ENCODE results near the gene GMEB2.

The GMEB2 gene

DNA sequence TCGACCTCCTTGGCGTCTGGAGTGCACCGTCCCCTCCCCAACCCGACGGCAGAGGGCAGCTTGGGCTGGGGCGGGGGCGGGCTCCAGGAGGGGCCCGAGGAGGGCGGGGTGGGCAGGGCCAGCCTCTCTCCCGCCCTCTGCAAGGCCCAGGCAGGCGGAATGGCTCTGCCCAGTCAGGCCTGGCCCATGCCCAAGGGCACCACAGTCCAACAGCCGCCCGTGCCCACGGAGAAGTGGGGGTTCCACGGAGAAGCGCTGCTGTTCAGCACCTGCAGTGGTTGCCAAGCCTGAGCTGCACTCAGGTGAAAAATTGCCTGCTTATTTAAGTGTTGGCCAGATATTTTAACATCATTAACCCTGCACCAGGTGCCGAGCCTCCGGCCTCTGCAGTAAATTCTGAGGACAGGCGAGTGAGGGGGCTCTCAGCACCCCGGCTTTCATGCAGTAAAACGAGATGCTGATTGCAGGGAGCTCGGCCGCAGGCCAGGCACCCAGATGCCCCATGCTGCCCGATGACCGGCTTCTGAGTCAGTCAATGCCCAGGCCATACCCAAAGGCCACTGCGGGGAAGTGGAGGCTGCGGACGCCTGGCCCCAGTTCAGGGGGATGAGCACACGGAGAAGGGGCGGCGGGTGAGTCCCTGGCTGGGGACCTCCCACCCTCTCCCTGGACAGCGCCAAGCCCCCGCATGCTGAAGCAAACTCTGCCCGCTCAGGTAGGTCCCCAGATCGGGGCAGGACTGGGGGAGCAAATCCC is 79.0 kb downstream of the GMEB2 start, which contains the start of gene SRMS:
TSS of gene SRMS (minus strand) at position 25 of the 756 bp plus-strand sequence. CDS start 286 bp downstream, outside the sequence.
- DNase-seq (ENCODE audit: low read depth in 2 of 2, low spot score in 1 of 2): no peak

GRCh38 chr20:63546956-63547724 is 79.8 kb downstream of the GMEB2 start:
- no peak for DNase-seq (ENCODE audit: low read depth in 2 of 2, low spot score in 1 of 2)

- no peak for DNase-seq (ENCODE audit: low read depth in 2 of 2, low spot score in 1 of 2)
Observed at GRCh38 chr20:63546256-63546955, 80.5 kb downstream of the GMEB2 start.

- no peak for DNase-seq (ENCODE audit: low read depth in 2 of 2, low spot score in 1 of 2)
Observed at GRCh38 chr20:63545814-63546213, 81.1 kb downstream of the GMEB2 start.

- DNase-seq (ENCODE audit: low read depth in 2 of 2, low spot score in 1 of 2): no peak
Observed at GRCh38 chr20:63544958-63545516, 81.9 kb downstream of the GMEB2 start.

DNA sequence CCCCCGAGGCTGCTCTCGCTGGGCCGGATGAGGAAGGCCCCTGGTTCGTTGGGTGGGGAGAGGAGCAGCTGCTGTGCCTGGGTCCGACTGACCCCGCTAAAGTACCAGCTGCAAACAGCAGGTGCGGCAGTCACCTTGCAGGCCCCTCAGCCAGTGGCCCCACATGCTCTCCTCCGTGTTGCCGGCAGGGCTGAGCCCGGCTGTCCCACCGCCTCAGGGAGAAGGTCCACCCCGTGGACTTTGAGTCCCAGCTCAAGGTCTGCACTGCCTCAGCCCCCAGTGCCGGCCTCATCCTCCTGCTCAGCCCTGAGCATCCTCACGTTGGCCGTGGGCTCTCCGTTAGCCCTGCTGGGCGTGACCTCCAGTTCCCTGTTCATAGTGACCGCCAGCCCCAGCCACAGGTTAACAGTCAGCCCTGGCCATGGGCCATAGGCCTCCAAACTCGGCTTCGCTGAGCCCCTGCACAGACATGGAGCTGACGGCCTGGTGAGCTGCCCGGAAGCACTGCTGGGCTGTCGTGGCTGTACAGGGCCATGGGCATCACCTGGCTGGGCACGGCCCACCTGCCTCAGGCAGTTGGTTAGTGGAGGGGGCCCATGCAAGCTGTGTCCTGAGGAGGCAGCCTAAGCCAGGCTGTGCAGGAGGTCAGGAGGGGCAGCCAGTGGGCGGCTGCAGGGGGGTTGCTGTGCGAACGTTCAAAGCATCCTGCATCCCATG is 82.5 kb downstream of the GMEB2 start:
- no peak for DNase-seq (ENCODE audit: low read depth in 2 of 2, low spot score in 1 of 2)

DNA sequence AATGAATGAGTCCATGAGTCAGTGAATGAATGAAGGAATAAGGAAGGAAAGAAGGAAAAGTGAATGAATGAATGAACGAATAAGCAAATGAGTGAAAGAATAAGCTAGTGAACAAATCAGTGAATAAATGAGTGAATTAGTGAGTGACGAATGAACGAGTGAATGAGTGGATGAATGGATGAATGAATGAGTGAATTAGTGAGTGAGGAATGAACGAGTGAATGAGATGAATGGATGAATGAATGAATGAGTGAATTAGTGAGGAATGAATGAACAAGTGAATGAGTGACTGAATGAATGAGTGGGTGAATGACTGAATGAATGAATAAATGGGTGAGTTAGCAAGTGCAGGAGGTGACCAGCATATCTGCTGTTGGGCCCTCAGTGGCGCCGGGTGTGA is 83.2 kb downstream of the GMEB2 start:
- DNase-seq (ENCODE audit: low read depth in 2 of 2, low spot score in 1 of 2): no peak

DNA sequence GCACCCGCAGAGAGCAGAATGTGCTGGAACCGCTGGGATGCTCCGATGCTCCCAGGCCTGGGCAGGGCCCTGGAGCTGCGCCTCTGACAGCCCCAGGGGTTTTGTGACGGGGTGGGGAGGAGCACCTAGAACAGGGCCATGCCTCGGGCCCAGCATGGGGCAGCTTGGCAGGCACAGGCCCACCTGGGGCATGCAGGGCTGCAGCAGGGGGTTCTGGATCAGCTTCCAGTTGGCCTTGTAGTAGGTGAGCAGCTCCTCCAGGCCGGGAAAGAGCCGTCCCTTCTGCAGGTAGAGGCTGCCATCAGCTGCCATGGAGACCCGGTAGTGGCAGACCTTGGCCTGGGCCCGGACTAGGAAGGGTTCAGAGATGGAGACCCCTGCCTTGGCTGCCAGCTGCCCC is 83.8 kb downstream of the GMEB2 start:
- no peak for DNase-seq (ENCODE audit: low read depth in 2 of 2, low spot score in 1 of 2)

GRCh38 chr20:63542696-63543095 is 84.2 kb downstream of the GMEB2 start:
- no peak for DNase-seq (ENCODE audit: low read depth in 2 of 2, low spot score in 1 of 2)

DNA sequence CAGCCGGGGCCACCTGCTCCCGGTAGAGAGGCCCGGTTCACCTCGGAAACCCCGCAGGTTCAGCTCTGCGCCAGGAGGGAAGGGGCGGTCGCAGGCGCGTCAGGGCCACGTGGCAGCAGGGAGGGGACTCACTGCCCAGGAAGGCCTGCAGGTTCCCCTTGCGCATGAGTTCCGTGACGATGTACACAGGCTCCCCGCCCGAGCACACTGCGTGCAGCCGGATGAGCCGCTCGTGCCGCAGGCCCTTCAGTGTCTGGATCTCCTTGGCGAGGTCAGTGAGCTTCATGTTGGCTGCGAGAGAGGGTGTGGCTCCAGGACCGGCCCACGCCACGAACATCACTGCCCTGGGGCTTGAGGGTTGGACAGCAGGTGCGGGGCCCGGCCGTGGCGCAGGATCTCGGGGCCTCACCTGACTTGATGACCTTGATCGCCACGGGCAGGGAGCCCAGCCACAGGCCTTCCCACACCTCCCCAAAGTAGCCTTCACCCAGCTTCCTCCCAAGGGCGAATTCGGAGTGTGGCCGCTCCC is 84.8 kb downstream of the GMEB2 start:
- DNase-seq (ENCODE audit: low read depth in 2 of 2, low spot score in 1 of 2): no peak

DNA sequence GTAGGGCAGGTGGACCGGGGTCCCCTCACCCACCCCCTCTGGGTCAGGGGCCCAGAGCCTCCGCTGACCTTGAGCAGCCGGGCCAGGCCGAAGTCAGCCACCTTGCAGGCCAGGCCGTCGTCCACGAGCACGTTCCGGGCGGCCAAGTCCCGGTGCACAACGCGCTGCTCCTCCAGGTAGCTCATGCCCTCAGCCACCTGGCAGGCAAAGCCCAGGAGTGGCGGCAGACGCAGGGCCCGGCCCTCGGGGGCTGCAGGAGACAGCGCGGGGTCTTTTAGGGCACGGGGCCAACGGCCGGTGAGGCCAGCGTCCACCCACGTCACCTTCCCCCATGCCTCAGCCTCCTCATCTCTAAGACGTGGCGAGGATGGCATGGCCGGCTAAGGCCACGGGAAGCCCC is 85.5 kb downstream of the GMEB2 start:
- no peak for DNase-seq (ENCODE audit: low read depth in 2 of 2, low spot score in 1 of 2)

DNA sequence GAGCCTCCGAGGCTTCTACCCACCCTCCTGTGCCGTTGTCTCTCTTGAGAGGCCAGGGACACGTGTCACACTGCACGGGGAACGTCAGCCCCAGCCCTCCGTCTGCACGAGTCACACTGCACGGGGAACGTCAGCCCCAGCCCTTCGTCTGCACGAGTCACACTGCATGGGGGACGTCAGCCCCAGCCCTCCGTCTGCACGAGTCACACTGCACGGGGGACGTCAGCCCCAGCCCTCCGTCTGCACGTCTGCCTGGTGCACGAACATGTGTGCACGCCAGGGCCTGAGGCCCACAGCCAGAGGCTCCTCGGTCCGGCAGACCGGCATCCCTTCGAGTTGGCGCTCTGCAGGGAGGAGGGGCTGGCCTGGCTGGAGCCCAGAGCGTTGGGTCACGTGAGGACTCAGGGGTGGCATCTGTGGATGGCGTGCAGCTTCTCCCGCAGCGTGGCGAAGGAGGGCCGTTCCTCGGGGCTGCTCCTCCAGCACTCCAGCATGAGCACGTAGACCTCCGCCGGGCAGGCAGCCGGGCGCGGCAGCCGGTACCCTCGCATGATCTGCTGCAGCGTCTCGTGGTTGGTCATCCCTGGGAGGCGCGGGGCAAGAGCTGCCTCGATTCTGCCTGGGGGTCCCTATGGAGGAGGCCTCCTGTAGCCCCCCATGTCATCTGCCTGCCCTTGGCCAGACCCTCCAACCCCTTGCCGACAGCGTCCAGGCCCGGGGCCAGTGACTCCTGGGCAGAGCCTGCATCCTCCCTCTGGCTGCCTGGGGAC is 86.3 kb downstream of the GMEB2 start:
- DNase-seq (ENCODE audit: low read depth in 2 of 2, low spot score in 1 of 2): no peak

GRCh38 chr20:63539441-63540370 is 87.2 kb downstream of the GMEB2 start:
- DNase-seq (ENCODE audit: low read depth in 2 of 2, low spot score in 1 of 2): no peak

GRCh38 chr20:63539092-63539430 is 87.8 kb downstream of the GMEB2 start:
- DNase-seq (ENCODE audit: low read depth in 2 of 2, low spot score in 1 of 2): no peak

DNA sequence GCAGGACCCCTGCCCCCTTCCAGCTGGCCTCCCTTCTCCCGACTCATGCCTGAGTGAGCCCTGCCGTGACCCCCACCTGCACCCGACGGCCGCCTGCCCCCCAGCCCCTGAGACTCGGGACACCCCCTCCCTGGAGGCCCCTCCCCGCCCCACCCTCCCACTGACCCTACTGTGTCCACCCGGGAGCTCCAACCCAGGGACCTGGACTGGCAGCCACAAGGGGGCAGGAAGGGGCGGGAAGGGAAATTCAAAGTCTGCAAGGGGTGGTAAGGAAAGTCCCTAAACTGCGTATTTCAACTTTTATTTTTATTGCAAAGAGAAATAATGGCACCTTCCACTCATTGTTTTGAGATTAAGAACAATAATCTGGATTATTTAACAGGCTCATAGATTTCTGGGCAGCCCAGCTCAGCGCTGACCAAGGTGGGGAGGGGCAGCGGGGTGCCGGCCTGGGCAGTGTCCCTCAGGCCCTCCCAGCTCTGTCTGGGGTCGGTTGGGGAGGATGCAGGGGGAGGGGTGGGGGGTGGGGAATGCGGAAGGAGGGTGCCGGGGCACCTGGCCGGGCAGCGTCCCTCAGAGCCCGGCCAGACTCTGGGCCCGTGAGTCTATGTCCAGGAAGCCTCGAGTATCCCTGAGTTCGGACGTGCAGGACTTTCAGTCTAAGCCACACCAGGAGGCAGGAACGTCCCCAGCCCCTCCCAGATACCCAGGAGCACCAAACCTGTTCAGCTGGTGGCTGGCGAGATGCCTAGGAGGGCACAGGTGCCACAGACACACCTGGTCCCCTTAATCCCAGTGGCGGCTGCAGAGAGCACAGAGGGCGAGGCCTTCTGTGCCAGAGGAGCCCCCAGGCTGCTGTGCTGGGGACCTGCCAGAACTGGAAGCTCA is 88.5 kb downstream of the GMEB2 start:
- DNase-seq (ENCODE audit: low read depth in 2 of 2, low spot score in 1 of 2): no peak
